Sigmoid colon (tissue), 3 donors: ENCODE data around the gene SRRM2.

Experiments
- POLR2A ChIP-seq, 2 donors: fragments of 450-650 bp; IDR thresholded peaks; one replicate each; pipeline ENCODE4 v1.6.1; 2016; ENCODE audit warnings: antibody characterized with exemption in 2 of 2, mild to moderate bottlenecking in 2 of 2, moderate library complexity in 2 of 2
- TF ChIP-seq, protein P1 (sequence below), 4 experiments: fragments of 450-650 bp in 3 of 4; fragments of 200-600 bp in 1 of 4; IDR thresholded peaks; one replicate each; pipeline ENCODE4 v1.5.1; 2016 to 2019; ENCODE audit warnings: antibody characterized with exemption in 4 of 4, mild to moderate bottlenecking in 3 of 4, moderate library complexity in 2 of 4

- no peak for TF ChIP-seq POLR2A (IDR thresholded peaks at IDR 0.05)
- TF ChIP-seq, protein P1, sequence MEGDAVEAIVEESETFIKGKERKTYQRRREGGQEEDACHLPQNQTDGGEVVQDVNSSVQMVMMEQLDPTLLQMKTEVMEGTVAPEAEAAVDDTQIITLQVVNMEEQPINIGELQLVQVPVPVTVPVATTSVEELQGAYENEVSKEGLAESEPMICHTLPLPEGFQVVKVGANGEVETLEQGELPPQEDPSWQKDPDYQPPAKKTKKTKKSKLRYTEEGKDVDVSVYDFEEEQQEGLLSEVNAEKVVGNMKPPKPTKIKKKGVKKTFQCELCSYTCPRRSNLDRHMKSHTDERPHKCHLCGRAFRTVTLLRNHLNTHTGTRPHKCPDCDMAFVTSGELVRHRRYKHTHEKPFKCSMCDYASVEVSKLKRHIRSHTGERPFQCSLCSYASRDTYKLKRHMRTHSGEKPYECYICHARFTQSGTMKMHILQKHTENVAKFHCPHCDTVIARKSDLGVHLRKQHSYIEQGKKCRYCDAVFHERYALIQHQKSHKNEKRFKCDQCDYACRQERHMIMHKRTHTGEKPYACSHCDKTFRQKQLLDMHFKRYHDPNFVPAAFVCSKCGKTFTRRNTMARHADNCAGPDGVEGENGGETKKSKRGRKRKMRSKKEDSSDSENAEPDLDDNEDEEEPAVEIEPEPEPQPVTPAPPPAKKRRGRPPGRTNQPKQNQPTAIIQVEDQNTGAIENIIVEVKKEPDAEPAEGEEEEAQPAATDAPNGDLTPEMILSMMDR (IDR thresholded peaks at IDR 0.05), result no peak
These were observed 25.6 kb downstream of the SRRM2 start for GRCh38 chr16:2777903-2778629.
